Measurements from ENCODE around the gene ATG16L1. TPM values are rescaled to one million over a fixed set of nuclear protein-coding genes. Genes with fewer than 3 reads are reported as not detected.

Gene ATG16L1
- total and polyA plus RNA-seq, 7 donors: 16.2 to 37.3 (median 19.6) TPM

- no peak for TF ChIP-seq EP300 (IDR thresholded peaks at IDR 0.05)
- TF ChIP-seq CTCF (IDR thresholded peaks at IDR 0.05): no peak
- no peak for TF ChIP-seq POLR2A (IDR thresholded peaks at IDR 0.05)
- no peak for TF ChIP-seq POLR2AphosphoS5 (IDR thresholded peaks at IDR 0.05)
- no peak overlapping the region for H3K27ac ChIP-seq
- 51 to 63% methylated on average over 5 of the region's 5 CpGs for WGBS, 2 donors
These were observed 18.9 kb downstream of the ATG16L1 start for GRCh38 chr2:233270366-233270765.

GRCh38 chr2:233270951-233271350, 19.5 kb downstream of the ATG16L1 start:
- Histone ChIP-seq H3K27ac (no peak overlapping the region), H3K4me1 (no peaks in the 10 kb centered on the region), H3K36me3 (peaks cover 25 to 99% (median 53%) of the 10 kb centered on the region in 4 donors), H3K9me3 (no peaks in the 10 kb centered on the region), H3K4me3 (no peak overlapping the region), H3K27me3 (no peaks in the 10 kb centered on the region)
- intact Hi-C loops (cut with DNase I): no loop called here
- no peak for TF ChIP-seq CTCF (IDR thresholded peaks at IDR 0.05)
- no peak for TF ChIP-seq EP300 (IDR thresholded peaks at IDR 0.05)
- no peak for TF ChIP-seq POLR2A (IDR thresholded peaks at IDR 0.05)
- TF ChIP-seq POLR2AphosphoS5 (IDR thresholded peaks at IDR 0.05): no peak
- 57 to 70% methylated on average over 4 of the region's 4 CpGs for WGBS, 2 donors
- DNase-seq: no peak

More at GRCh38 chr2:233270366-233270765, 18.9 kb downstream of the ATG16L1 start:
- no peak for DNase-seq
- Histone ChIP-seq H3K27me3 (no peaks in the 10 kb centered on the region), H3K9me3 (no peaks in the 10 kb centered on the region), H3K4me3 (no peak overlapping the region), H3K4me1 (no peaks in the 10 kb centered on the region), H3K36me3 (peaks cover 20 to 99% (median 54%) of the 10 kb centered on the region in 4 donors)
- intact Hi-C loops (cut with DNase I): no loop called here

GRCh38 chr2:233271693-233272092, 20.2 kb downstream of the ATG16L1 start:
- intact Hi-C loops (cut with DNase I): no loop called here
- no peak overlapping the region for H3K27ac ChIP-seq
- no peak for DNase-seq
- peaks cover 30 to 99% (median 54%) of the 10 kb centered on the region in 4 donors for H3K36me3 ChIP-seq
- TF ChIP-seq POLR2AphosphoS5 (IDR thresholded peaks at IDR 0.05): no peak
- no peak for TF ChIP-seq CTCF (IDR thresholded peaks at IDR 0.05)
- TF ChIP-seq POLR2A (IDR thresholded peaks at IDR 0.05): no peak
- TF ChIP-seq EP300 (IDR thresholded peaks at IDR 0.05): no peak
- H3K9me3 ChIP-seq: no peaks in the 10 kb centered on the region
- no peaks in the 10 kb centered on the region for H3K4me1 ChIP-seq
- H3K4me3 ChIP-seq: no peak overlapping the region
- no peaks in the 10 kb centered on the region for H3K27me3 ChIP-seq
- 40 to 87% methylated on average over 2 of the region's 2 CpGs for WGBS, 2 donors

DNA sequence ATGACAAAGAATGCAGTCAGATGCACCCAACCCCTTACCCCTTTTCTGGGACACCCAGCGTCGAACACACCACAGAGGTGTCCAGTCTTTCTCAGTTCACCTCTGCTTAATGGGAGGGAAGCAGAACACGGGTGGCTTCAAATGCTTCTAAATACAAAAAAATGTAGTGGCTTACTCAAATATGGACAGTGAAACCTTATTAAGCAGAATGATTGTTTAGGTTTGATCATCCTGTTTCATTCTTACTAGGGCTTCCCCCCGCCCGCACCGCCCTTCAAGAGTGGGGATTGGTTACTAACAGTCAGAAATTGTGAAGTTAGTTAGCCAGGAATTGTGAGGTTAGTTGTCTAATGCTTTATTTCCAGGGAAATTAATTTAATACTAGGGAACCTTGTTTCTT, 21.6 kb downstream of the ATG16L1 start:
- no peak for DNase-seq
- no peak overlapping the region for H3K27ac ChIP-seq
- H3K4me1 ChIP-seq: no peaks in the 10 kb centered on the region
- 83 to 87% methylated on average over 6 of the region's 6 CpGs for WGBS, 2 donors
- no peak for TF ChIP-seq EP300 (IDR thresholded peaks at IDR 0.05)
- TF ChIP-seq CTCF (IDR thresholded peaks at IDR 0.05): no peak
- TF ChIP-seq POLR2AphosphoS5 (IDR thresholded peaks at IDR 0.05): no peak
- TF ChIP-seq POLR2A (IDR thresholded peaks at IDR 0.05): no peak
- no peak overlapping the region for H3K4me3 ChIP-seq
- intact Hi-C loops (cut with DNase I): no loop called here
- no peaks in the 10 kb centered on the region for H3K27me3 ChIP-seq
- no peaks in the 10 kb centered on the region for H3K9me3 ChIP-seq
- peaks cover 28 to 99% (median 62%) of the 10 kb centered on the region in 4 donors for H3K36me3 ChIP-seq

DNA sequence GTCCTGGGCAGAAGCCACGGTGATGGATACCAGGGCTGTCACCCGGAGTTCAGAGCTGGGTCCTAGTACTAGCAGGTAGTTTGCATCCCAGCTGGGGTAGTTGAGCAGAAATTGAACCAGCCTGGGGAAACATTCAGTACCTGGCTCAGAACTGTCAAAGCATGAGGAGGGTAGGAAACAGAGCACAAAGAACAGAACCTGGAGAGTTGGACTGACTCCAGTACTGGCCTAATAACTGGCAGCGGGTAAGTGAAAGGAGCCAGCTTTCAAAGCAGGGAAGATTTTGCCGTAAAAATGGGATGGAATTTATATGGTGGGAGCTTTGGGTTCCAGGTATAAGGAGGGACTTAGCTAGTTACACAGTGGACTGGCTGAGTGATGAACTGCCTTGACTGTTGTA, 23.8 kb downstream of the ATG16L1 start:
- no peak for DNase-seq
- no peak for TF ChIP-seq EP300 (IDR thresholded peaks at IDR 0.05)
- no peak for TF ChIP-seq POLR2A (IDR thresholded peaks at IDR 0.05)
- no peak for TF ChIP-seq CTCF (IDR thresholded peaks at IDR 0.05)
- TF ChIP-seq POLR2AphosphoS5 (IDR thresholded peaks at IDR 0.05): no peak
- 93 to 94% methylated on average over 4 of the region's 4 CpGs for WGBS, 2 donors
- Histone ChIP-seq H3K36me3 (peaks cover 32 to 100% (median 70%) of the 10 kb centered on the region in 4 donors), H3K27ac (no peak overlapping the region), H3K4me1 (no peaks in the 10 kb centered on the region), H3K4me3 (no peak overlapping the region), H3K9me3 (no peaks in the 10 kb centered on the region), H3K27me3 (no peaks in the 10 kb centered on the region)
- intact Hi-C loops (cut with DNase I): no loop called here
